ENCODE results near the gene SH3RF1.

The SH3RF1 gene

GRCh38 chr4:169159624-169160171, 111.1 kb downstream of the SH3RF1 start:
- DNase-seq (ENCODE audit: low read depth): no peak

GRCh38 chr4:169158861-169159260, 111.9 kb downstream of the SH3RF1 start:
- no peak for DNase-seq (ENCODE audit: low read depth)
- TF ChIP-seq POLR2A (IDR thresholded peaks at IDR 0.05; ENCODE audit: extremely low read depth, insufficient read length) (no peak), MYC (IDR thresholded peaks at IDR 0.05; ENCODE audit: low read depth, low read length) (no peak), MAX (IDR thresholded peaks at IDR 0.05; ENCODE audit: low read depth, low read length) (no peak), CTCF (IDR thresholded peaks at IDR 0.05; ENCODE audit: low read depth, low read length) (no peak)
- H3K4me3 ChIP-seq (ENCODE audit: low read depth, low read length): no peak overlapping the region

More at GRCh38 chr4:169159624-169160171, 111.1 kb downstream of the SH3RF1 start:
- no peak for TF ChIP-seq POLR2A (IDR thresholded peaks at IDR 0.05; ENCODE audit: extremely low read depth, insufficient read length)
- no peak for TF ChIP-seq MAX (IDR thresholded peaks at IDR 0.05; ENCODE audit: low read depth, low read length)
- TF ChIP-seq MYC (IDR thresholded peaks at IDR 0.05; ENCODE audit: low read depth, low read length): no peak
- no peak for TF ChIP-seq CTCF (IDR thresholded peaks at IDR 0.05; ENCODE audit: low read depth, low read length)
- no peak overlapping the region for H3K4me3 ChIP-seq (ENCODE audit: low read depth, low read length)

GRCh38 chr4:169158046-169158445, 112.7 kb downstream of the SH3RF1 start:
- no peak for TF ChIP-seq MYC (IDR thresholded peaks at IDR 0.05; ENCODE audit: low read depth, low read length)
- no peak for TF ChIP-seq POLR2A (IDR thresholded peaks at IDR 0.05; ENCODE audit: extremely low read depth, insufficient read length)
- no peak for TF ChIP-seq CTCF (IDR thresholded peaks at IDR 0.05; ENCODE audit: low read depth, low read length)
- no peak for TF ChIP-seq MAX (IDR thresholded peaks at IDR 0.05; ENCODE audit: low read depth, low read length)
- DNase-seq (ENCODE audit: low read depth): no peak
- no peak overlapping the region for H3K4me3 ChIP-seq (ENCODE audit: low read depth, low read length)

GRCh38 chr4:169156392-169156791, 114.4 kb downstream of the SH3RF1 start:
- no peak for DNase-seq (ENCODE audit: low read depth)
- TF ChIP-seq CTCF (IDR thresholded peaks at IDR 0.05; ENCODE audit: low read depth, low read length): no peak
- no peak for TF ChIP-seq MYC (IDR thresholded peaks at IDR 0.05; ENCODE audit: low read depth, low read length)
- TF ChIP-seq POLR2A (IDR thresholded peaks at IDR 0.05; ENCODE audit: extremely low read depth, insufficient read length): no peak
- TF ChIP-seq MAX (IDR thresholded peaks at IDR 0.05; ENCODE audit: low read depth, low read length): no peak

GRCh38 chr4:169154121-169154520, 116.6 kb downstream of the SH3RF1 start:
- no peak for DNase-seq (ENCODE audit: low read depth)
- no peak for TF ChIP-seq POLR2A (IDR thresholded peaks at IDR 0.05; ENCODE audit: extremely low read depth, insufficient read length)
- no peak for TF ChIP-seq MAX (IDR thresholded peaks at IDR 0.05; ENCODE audit: low read depth, low read length)
- no peak for TF ChIP-seq CTCF (IDR thresholded peaks at IDR 0.05; ENCODE audit: low read depth, low read length)
- no peak for TF ChIP-seq MYC (IDR thresholded peaks at IDR 0.05; ENCODE audit: low read depth, low read length)
- no peak overlapping the region for H3K4me3 ChIP-seq (ENCODE audit: low read depth, low read length)

More at GRCh38 chr4:169156392-169156791, 114.4 kb downstream of the SH3RF1 start:
- no peak overlapping the region for H3K4me3 ChIP-seq (ENCODE audit: low read depth, low read length)

All from NB4 (cell line).